ENCODE measurements around the gene ZG16. TPM values are rescaled to one million over a fixed set of nuclear protein-coding genes. Genes with fewer than 3 reads are reported as not detected.

The ZG16 gene
- total and polyA plus RNA-seq, 9 of the 15 experiments (the other 6 are each of a cell fraction or from before 2014, with no cell fraction given), result 0.04 TPM; not detected in 8

DNA sequence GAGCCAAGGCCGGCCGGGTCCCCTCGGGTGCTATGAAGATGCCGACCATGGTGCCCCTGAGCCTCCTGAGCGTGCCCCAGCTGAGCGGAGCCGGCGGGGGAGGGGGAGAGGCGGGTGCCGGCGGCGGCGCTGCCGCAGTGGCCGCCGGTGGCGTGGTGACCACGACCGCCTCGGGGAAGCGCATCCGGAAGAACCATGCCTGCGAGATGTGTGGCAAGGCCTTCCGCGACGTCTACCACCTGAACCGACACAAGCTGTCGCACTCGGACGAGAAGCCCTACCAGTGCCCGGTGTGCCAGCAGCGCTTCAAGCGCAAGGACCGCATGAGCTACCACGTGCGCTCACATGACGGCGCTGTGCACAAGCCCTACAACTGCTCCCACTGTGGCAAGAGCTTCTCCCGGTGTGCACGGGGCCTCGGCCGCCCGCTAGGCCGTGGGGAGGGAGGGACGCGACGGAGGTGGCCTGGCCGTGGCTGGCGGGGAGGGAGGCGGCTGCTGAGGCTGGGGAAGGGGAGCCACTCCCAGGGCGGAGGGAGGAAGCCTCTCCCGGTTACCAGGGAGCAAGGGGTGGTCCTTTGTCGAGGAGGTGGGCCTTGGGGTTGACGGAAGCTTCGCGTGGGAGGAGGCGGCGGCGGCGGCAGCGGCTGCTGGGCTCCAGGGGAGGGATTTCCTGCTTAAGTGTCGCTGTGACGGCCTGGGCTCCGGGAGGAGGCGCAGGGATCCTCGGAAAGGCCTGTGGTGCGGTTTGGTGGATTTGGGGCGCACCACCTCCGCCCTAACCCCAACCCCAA, 29.6 kb downstream of the ZG16 start (continued):
- TF ChIP-seq, protein P1, sequence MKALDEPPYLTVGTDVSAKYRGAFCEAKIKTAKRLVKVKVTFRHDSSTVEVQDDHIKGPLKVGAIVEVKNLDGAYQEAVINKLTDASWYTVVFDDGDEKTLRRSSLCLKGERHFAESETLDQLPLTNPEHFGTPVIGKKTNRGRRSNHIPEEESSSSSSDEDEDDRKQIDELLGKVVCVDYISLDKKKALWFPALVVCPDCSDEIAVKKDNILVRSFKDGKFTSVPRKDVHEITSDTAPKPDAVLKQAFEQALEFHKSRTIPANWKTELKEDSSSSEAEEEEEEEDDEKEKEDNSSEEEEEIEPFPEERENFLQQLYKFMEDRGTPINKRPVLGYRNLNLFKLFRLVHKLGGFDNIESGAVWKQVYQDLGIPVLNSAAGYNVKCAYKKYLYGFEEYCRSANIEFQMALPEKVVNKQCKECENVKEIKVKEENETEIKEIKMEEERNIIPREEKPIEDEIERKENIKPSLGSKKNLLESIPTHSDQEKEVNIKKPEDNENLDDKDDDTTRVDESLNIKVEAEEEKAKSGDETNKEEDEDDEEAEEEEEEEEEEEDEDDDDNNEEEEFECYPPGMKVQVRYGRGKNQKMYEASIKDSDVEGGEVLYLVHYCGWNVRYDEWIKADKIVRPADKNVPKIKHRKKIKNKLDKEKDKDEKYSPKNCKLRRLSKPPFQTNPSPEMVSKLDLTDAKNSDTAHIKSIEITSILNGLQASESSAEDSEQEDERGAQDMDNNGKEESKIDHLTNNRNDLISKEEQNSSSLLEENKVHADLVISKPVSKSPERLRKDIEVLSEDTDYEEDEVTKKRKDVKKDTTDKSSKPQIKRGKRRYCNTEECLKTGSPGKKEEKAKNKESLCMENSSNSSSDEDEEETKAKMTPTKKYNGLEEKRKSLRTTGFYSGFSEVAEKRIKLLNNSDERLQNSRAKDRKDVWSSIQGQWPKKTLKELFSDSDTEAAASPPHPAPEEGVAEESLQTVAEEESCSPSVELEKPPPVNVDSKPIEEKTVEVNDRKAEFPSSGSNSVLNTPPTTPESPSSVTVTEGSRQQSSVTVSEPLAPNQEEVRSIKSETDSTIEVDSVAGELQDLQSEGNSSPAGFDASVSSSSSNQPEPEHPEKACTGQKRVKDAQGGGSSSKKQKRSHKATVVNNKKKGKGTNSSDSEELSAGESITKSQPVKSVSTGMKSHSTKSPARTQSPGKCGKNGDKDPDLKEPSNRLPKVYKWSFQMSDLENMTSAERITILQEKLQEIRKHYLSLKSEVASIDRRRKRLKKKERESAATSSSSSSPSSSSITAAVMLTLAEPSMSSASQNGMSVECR (CRISPR knock-in tag; IDR thresholded peaks at IDR 0.05), result peak; percentile 98
- TF ChIP-seq NONO (IDR thresholded peaks at IDR 0.05; ENCODE audit: low read depth in 2 of 2, low read length in 1 of 2) (no peak), HNRNPLL (IDR thresholded peaks at IDR 0.05; ENCODE audit: low read depth, low read length, poor library complexity, severe bottlenecking) (peak; percentile 97), SIRT6 (IDR thresholded peaks at IDR 0.05; ENCODE audit: low read depth, low read length) (no peak), CREBBP (IDR thresholded peaks at IDR 0.05; ENCODE audit: low read depth, low read length) (no peak), HMG20A (CRISPR knock-in tag; conservative IDR thresholded peaks at IDR 0.05) (no peak), MAFK (IDR thresholded peaks at IDR 0.05; ENCODE audit: low read length) (no peak), EZH2 (IDR thresholded peaks at IDR 0.05; ENCODE audit: borderline replicate concordance, low read depth, low read length) (no peak), ZNF436 (CRISPR knock-in tag; IDR thresholded peaks at IDR 0.05) (no peak), RB1 (IDR thresholded peaks at IDR 0.05; ENCODE audit: low read depth) (no peak), KDM1A (IDR thresholded peaks at IDR 0.05) (peak in 1 of 2 experiments; percentile 97; a peak in 2 of 4 replicates), HDAC8 (tag; IDR thresholded peaks at IDR 0.05) (peak; percentile 75; the same call in 1 of the 2 replicates), ZNF644 (tag; IDR thresholded peaks at IDR 0.05; ENCODE audit: low read depth) (no peak), TAF1 (IDR thresholded peaks at IDR 0.05; ENCODE audit: control insufficient read depth, extremely low read depth, insufficient read depth, low read length, severe bottlenecking) (peak; percentile 61), XRCC3 (IDR thresholded peaks at IDR 0.05) (no peak), CBX1 (IDR thresholded peaks at IDR 0.05; ENCODE audit: low read depth) (peak; percentile 61; the same call in 1 of the 2 replicates), PHF21A (IDR thresholded peaks at IDR 0.05; ENCODE audit: borderline replicate concordance, low read depth) (no peak), RBM25 (IDR thresholded peaks at IDR 0.05; ENCODE audit: low read depth, low read length, severe bottlenecking) (no peak), ZNF212 (CRISPR knock-in tag; IDR thresholded peaks at IDR 0.05) (no peak), HDAC2 (IDR thresholded peaks at IDR 0.05) (peak; percentile 69; the same call in 1 of the 2 replicates)
- TF ChIP-seq, protein P2, sequence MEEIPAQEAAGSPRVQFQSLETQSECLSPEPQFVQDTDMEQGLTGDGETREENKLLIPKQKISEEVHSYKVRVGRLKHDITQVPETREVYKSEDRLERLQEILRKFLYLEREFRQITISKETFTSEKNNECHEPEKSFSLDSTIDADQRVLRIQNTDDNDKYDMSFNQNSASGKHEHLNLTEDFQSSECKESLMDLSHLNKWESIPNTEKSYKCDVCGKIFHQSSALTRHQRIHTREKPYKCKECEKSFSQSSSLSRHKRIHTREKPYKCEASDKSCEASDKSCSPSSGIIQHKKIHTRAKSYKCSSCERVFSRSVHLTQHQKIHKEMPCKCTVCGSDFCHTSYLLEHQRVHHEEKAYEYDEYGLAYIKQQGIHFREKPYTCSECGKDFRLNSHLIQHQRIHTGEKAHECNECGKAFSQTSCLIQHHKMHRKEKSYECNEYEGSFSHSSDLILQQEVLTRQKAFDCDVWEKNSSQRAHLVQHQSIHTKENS (CRISPR knock-in tag; IDR thresholded peaks at IDR 0.05), result no peak
- TF ChIP-seq, protein P3, sequence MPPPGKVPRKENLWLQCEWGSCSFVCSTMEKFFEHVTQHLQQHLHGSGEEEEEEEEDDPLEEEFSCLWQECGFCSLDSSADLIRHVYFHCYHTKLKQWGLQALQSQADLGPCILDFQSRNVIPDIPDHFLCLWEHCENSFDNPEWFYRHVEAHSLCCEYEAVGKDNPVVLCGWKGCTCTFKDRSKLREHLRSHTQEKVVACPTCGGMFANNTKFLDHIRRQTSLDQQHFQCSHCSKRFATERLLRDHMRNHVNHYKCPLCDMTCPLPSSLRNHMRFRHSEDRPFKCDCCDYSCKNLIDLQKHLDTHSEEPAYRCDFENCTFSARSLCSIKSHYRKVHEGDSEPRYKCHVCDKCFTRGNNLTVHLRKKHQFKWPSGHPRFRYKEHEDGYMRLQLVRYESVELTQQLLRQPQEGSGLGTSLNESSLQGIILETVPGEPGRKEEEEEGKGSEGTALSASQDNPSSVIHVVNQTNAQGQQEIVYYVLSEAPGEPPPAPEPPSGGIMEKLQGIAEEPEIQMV (tag; conservative IDR thresholded peaks at IDR 0.05; ENCODE audit: low read depth), result no peak
